GM20000 (cell line): ENCODE results near the gene KRTAP1-1.
"Not testable (repeated sequence)": the region's sequence is repeated elsewhere in the genome, so short reads cannot be mapped to it uniquely, and the experiment has no call there.

Experiments used
- DNase-seq: peaks from one replicate; pipeline ENCODE4 v3.0.0; 2012; ENCODE audit warnings: low spot score
- CTCF ChIP-seq: IDR thresholded peaks from 2 replicates; pipeline ENCODE4 v1.5.1; 2012; ENCODE audit warnings: mild to moderate bottlenecking, control low read depth; ENCODE audit errors: extremely low read depth, missing control alignments

The KRTAP1-1 gene

GRCh38 chr17:41042953-41043352 lies 1.7 kb upstream of the KRTAP1-1 start:
- DNase-seq, result no peak
- TF ChIP-seq CTCF, result no peak

GRCh38 chr17:41037853-41038350 lies 3.3 kb downstream of the KRTAP1-1 start:
- TF ChIP-seq CTCF, result no peak
- no peak for DNase-seq

- not testable (repeated sequence) for DNase-seq
These were observed 6.8 kb downstream of the KRTAP1-1 start, which contains the start of gene KRTAP1-3 for GRCh38 chr17:41034346-41034935. KRTAP1-3 (minus strand) TSS chr17:41034874; CDS start chr17:41034821, 53 bp downstream.

GRCh38 chr17:41029633-41030245 lies 11.5 kb downstream of the KRTAP1-1 start, which contains the start of gene KRTAP1-4:
KRTAP1-4 (minus strand) TSS chr17:41030195; CDS start chr17:41030078, 117 bp downstream.
- TF ChIP-seq CTCF, result no peak
- DNase-seq, result no peak

- no peak for TF ChIP-seq CTCF
- DNase-seq, result no peak
These were observed 14.4 kb downstream of the KRTAP1-1 start, which contains the start of gene KRTAP1-5 for GRCh38 chr17:41026715-41027471. KRTAP1-5 (minus strand) TSS chr17:41027208; CDS start chr17:41027155, 53 bp downstream.

- TF ChIP-seq CTCF, result no peak
- DNase-seq, result no peak
These were observed 16.6 kb downstream of the KRTAP1-1 start for GRCh38 chr17:41024697-41025096.

- TF ChIP-seq CTCF, result no peak
- no peak for DNase-seq
These were observed 20.9 kb downstream of the KRTAP1-1 start for GRCh38 chr17:41020336-41020735.
